HepG2 (cell line): Measurements from ENCODE around the gene KIF6. TPM values are rescaled to one million over a fixed set of nuclear protein-coding genes. Genes with fewer than 3 reads are reported as not detected.

Experiments used
- CREB1 ChIP-seq, 2 experiments: fragments of 450-650 bp in 1 of 2; IDR thresholded peaks; 2 replicates each; pipeline ENCODE4 v1.6.1; 2016 to 2017; ENCODE audit warnings: control low read depth in 1 of 2, mild to moderate bottlenecking in 1 of 2, missing compliant biosample characterization in 1 of 2, missing genetic modification characterization in 1 of 2
- FOXM1 ChIP-seq: sonication (generic); formaldehyde crosslinking; IDR thresholded peaks from 2 replicates; pipeline ENCODE4 v1.5.0; 2020; ENCODE audit warnings: missing genetic modification reagents
- HHEX ChIP-seq: IDR thresholded peaks from 2 replicates; pipeline ENCODE4 v1.6.1; 2016; ENCODE audit warnings: control low read depth
- HOXA5 ChIP-seq: sonication (generic); formaldehyde crosslinking; IDR thresholded peaks from 2 replicates; pipeline ENCODE4 v1.4.0; 2020; ENCODE audit warnings: missing genetic modification reagents
- NR2C2 ChIP-seq: sonication (generic); formaldehyde crosslinking; IDR thresholded peaks from 2 replicates; pipeline ENCODE4 v1.4.0; 2020; ENCODE audit warnings: missing genetic modification reagents, mild to moderate bottlenecking, moderate library complexity, borderline replicate concordance
- REXO4 ChIP-seq: sonication (generic); formaldehyde crosslinking; IDR thresholded peaks from 2 replicates; pipeline ENCODE4 v1.8.0; 2022; ENCODE audit warnings: missing genetic modification reagents, mild to moderate bottlenecking, borderline replicate concordance
- RFX3 ChIP-seq: IDR thresholded peaks from 2 replicates; pipeline ENCODE4 v1.6.1; 2016; ENCODE audit warnings: missing biosample characterization, missing genetic modification reagents
- SIN3A ChIP-seq: IDR thresholded peaks from 2 replicates; pipeline ENCODE4 v1.6.1; 2011; ENCODE audit warnings: low read depth, mild to moderate bottlenecking, control low read depth, low read length, borderline replicate concordance
- SRSF1 ChIP-seq: fragments of 200-400 bp; formaldehyde crosslinking; optimal IDR thresholded peaks from 2 replicates; pipeline ENCODE3; 2017; ENCODE audit warnings: mild to moderate bottlenecking, low read depth, low read length, moderate library complexity
- U2AF1 ChIP-seq: fragments of 200-400 bp; formaldehyde crosslinking; optimal IDR thresholded peaks from 2 replicates; pipeline ENCODE3; 2017; ENCODE audit warnings: mild to moderate bottlenecking, low read depth, low read length
- ZFP91 ChIP-seq: sonication (generic); formaldehyde crosslinking; IDR thresholded peaks from 2 replicates; pipeline ENCODE4 v1.9.0; 2022; ENCODE audit warnings: missing genetic modification reagents, mild to moderate bottlenecking, borderline replicate concordance
- ZMYM4 ChIP-seq: sonication (generic); formaldehyde crosslinking; IDR thresholded peaks from 2 replicates; pipeline ENCODE4 v1.8.1; 2023; ENCODE audit warnings: mild to moderate bottlenecking, missing genetic modification reagents
- ZNF18 ChIP-seq: sonication (generic); formaldehyde crosslinking; IDR thresholded peaks from 2 replicates; pipeline ENCODE4 v1.8.0; 2022; ENCODE audit warnings: mild to moderate bottlenecking, missing genetic modification reagents; ENCODE audit not compliant: insufficient replicate concordance
- ZNF362 ChIP-seq: sonication (generic); formaldehyde crosslinking; IDR thresholded peaks from 2 replicates; pipeline ENCODE4 v1.4.0; 2020; ENCODE audit warnings: missing genetic modification reagents, mild to moderate bottlenecking, borderline replicate concordance
- ZNF460 ChIP-seq: sonication (generic); formaldehyde crosslinking; IDR thresholded peaks from 2 replicates; pipeline ENCODE4 v1.5.1; 2020; ENCODE audit warnings: missing genetic modification reagents, mild to moderate bottlenecking, borderline replicate concordance
- ZNF501 ChIP-seq: sonication (generic); formaldehyde crosslinking; IDR thresholded peaks from 2 replicates; pipeline ENCODE4 v1.5.1; 2020; ENCODE audit warnings: mild to moderate bottlenecking, moderate library complexity, missing genetic modification reagents
- ZNF629 ChIP-seq: sonication (generic); formaldehyde crosslinking; conservative IDR thresholded peaks from 2 replicates; pipeline ENCODE4 v1.5.0; 2020; ENCODE audit warnings: missing genetic modification reagents
- ZNF687 ChIP-seq: sonication (generic); formaldehyde crosslinking; IDR thresholded peaks from 2 replicates; pipeline ENCODE4 v1.5.1; 2020; ENCODE audit warnings: mild to moderate bottlenecking, missing genetic modification reagents, moderate library complexity
- ZSCAN21 ChIP-seq: sonication (generic); formaldehyde crosslinking; IDR thresholded peaks from 2 replicates; pipeline ENCODE4 v1.8.0; 2022; ENCODE audit warnings: mild to moderate bottlenecking, missing genetic modification reagents, moderate library complexity, borderline replicate concordance
- ZZZ3 ChIP-seq: sonication (generic); formaldehyde crosslinking; IDR thresholded peaks from 2 replicates; pipeline ENCODE4 v1.4.0; 2020; ENCODE audit warnings: missing genetic modification reagents, mild to moderate bottlenecking, borderline replicate concordance
- polyA plus RNA-seq, 8 experiments: library from polyadenylated mRNA; depleted of rRNA in 3 of 8; stranded (reverse) in 7 of 8; unstranded in 1 of 8; fragments of >200 nt; fragmentation: Illumina TruSeq in 4 of 8; extraction: Trizol in 4 of 8; gene quantifications; 2 replicates each; pipeline versions ENCODE4 v1.2.1 to v1.2.3, GENCODE V29; 2011 to 2016; ENCODE audit warnings: low read depth in 4 of 8, missing spikeins in 1 of 8, mixed read lengths in 1 of 8; ENCODE audit not compliant: insufficient read depth in 1 of 8
- total RNA-seq, 5 experiments: library from RNA; depleted of rRNA; stranded (reverse); fragments of >200 nt; fragmentation: Illumina TruSeq; extraction: Trizol; gene quantifications; 2 replicates each; pipeline ENCODE4 v1.2.3, GENCODE V29; 2016; ENCODE audit warnings: low read depth in 1 of 5

KIF6 gene
- total and polyA plus RNA-seq, 2 of the 13 experiments (the other 11 are each of a cell fraction or from before 2014, with no cell fraction given) = 0.04 to 0.27 TPM

- TF ChIP-seq ZFP91 = peak; percentile 97; the same call in 1 of the 2 replicates
- TF ChIP-seq SRSF1 = peak; percentile 27
- peak; percentile 71 for TF ChIP-seq ZNF687 (CRISPR knock-in tag)
- peak; percentile 77 for TF ChIP-seq NR2C2
- TF ChIP-seq ZNF629 (CRISPR knock-in tag) = no peak
- TF ChIP-seq ZNF460 (CRISPR knock-in tag) = no peak
- TF ChIP-seq CREB1 (IDR thresholded peaks at IDR 0.05) = 0 out of 2 replicates have a peak, but pooled peaks have one; percentile 20
- no peak for TF ChIP-seq CREB1 (CRISPR knock-in tag; IDR thresholded peaks at IDR 0.05)
- peak; percentile 72 for TF ChIP-seq ZSCAN21 (CRISPR knock-in tag)
- TF ChIP-seq ZZZ3 (CRISPR knock-in tag) = no peak
- no peak for TF ChIP-seq HHEX (CRISPR knock-in tag)
- TF ChIP-seq ZNF362 = peak; percentile 52; the same call in 1 of the 2 replicates
- TF ChIP-seq ZNF18 (CRISPR knock-in tag) = no peak
- TF ChIP-seq ZNF501 (CRISPR knock-in tag) = peak; percentile 80; the same call in 1 of the 2 replicates
- TF ChIP-seq RFX3 (CRISPR knock-in tag) = peak; percentile 91
- no peak for TF ChIP-seq REXO4 (CRISPR knock-in tag)
- peak; percentile 61; the same call in 1 of the 2 replicates for TF ChIP-seq SIN3A
- no peak for TF ChIP-seq FOXM1 (CRISPR knock-in tag)
- TF ChIP-seq ZMYM4 = peak; percentile 66
- TF ChIP-seq HOXA5 = no peak
- TF ChIP-seq U2AF1 = no peak
Observed at GRCh38 chr6:39724787-39725631, at the start of gene KIF6 (continued).
